GM12878 (cell line): ENCODE results near the gene CA11. TPM values are rescaled to one million over a fixed set of nuclear protein-coding genes. Genes with fewer than 3 reads are reported as not detected.

Source experiments
- ASH2L ChIP-seq: fragments of 300-600, 200-600 bp; sonication (generic); IDR thresholded peaks from 2 replicates; pipeline ENCODE4 v1.6.1; 2017; ENCODE audit warnings: low read depth, mild to moderate bottlenecking, borderline replicate concordance
- ESRRA ChIP-seq: IDR thresholded peaks from 2 replicates; pipeline ENCODE4 v1.6.1; 2012; ENCODE audit warnings: mild to moderate bottlenecking, low read length, improper control_type of control experiment
- ETV6 ChIP-seq, 2 experiments: fragments of 450-650 bp in 1 of 2; IDR thresholded peaks in 1 of 2; conservative IDR thresholded peaks in 1 of 2; 2 replicates each; pipeline ENCODE4 v1.6.1; 2014; ENCODE audit warnings: antibody characterized with exemption in 1 of 2, borderline replicate concordance in 1 of 2, low read depth in 1 of 2, mild to moderate bottlenecking in 1 of 2, moderate library complexity in 1 of 2
- EZH2 ChIP-seq: IDR thresholded peaks from 2 replicates; pipeline ENCODE4 v1.6.1; 2012; ENCODE audit warnings: low read depth, mild to moderate bottlenecking, control low read depth, inconsistent platforms, low read length, borderline replicate concordance; ENCODE audit not compliant: control insufficient read depth
- FOS ChIP-seq: IDR thresholded peaks from 3 replicates; pipeline ENCODE4 v1.6.1; 2011; ENCODE audit warnings: borderline replicate concordance; ENCODE audit not compliant: insufficient read length; ENCODE audit errors: extremely low read depth
- FOXK2 ChIP-seq: fragments of 450-650 bp; IDR thresholded peaks from 2 replicates; pipeline ENCODE4 v1.6.1; 2017; ENCODE audit warnings: mild to moderate bottlenecking, moderate library complexity
- IRF4 ChIP-seq: IDR thresholded peaks from 2 replicates; pipeline ENCODE4 v1.6.1; 2011; ENCODE audit warnings: low read depth, low read length
- MYB ChIP-seq: fragments of 150-350 bp; IDR thresholded peaks from 2 replicates; pipeline ENCODE4 v1.6.1; 2014; ENCODE audit warnings: mild to moderate bottlenecking, low read depth, low read length, borderline replicate concordance
- NFYB ChIP-seq: IDR thresholded peaks from 2 replicates; pipeline ENCODE4 v1.6.1; 2011; ENCODE audit warnings: low read depth, mild to moderate bottlenecking, low read length, improper control_type of control experiment, moderate library complexity; ENCODE audit not compliant: insufficient read depth
- PML ChIP-seq: IDR thresholded peaks from 2 replicates; pipeline ENCODE4 v1.6.1; 2012; ENCODE audit warnings: low read length, inconsistent platforms
- REST ChIP-seq: IDR thresholded peaks from 2 replicates; pipeline ENCODE4 v1.6.1; 2012; ENCODE audit warnings: mild to moderate bottlenecking, low read depth, low read length
- SMC3 ChIP-seq: IDR thresholded peaks from 2 replicates; pipeline ENCODE4 v1.6.1; 2011; ENCODE audit warnings: low read length, improper control_type of control experiment, borderline replicate concordance
- SP1 ChIP-seq: IDR thresholded peaks from one replicate; pipeline ENCODE4 v1.6.1; 2011; ENCODE audit warnings: low read depth, low read length
- SUPT20H ChIP-seq: IDR thresholded peaks from 2 replicates; pipeline ENCODE4 v1.6.1; 2011; ENCODE audit warnings: low read depth, mild to moderate bottlenecking, low read length, moderate library complexity, borderline replicate concordance; ENCODE audit not compliant: control insufficient read depth
- SUZ12 ChIP-seq: fragments of 200-600 bp; sonication (generic); IDR thresholded peaks from one replicate; pipeline ENCODE4 v1.6.1; 2018; ENCODE audit warnings: antibody characterized with exemption, mild to moderate bottlenecking; ENCODE audit not compliant: unreplicated experiment
- TARDBP ChIP-seq: IDR thresholded peaks from 2 replicates; pipeline ENCODE4 v1.6.1; 2016; ENCODE audit warnings: borderline replicate concordance
- TBL1XR1 ChIP-seq: IDR thresholded peaks from 2 replicates; pipeline ENCODE4 v1.6.1; 2012; ENCODE audit warnings: low read depth, low read length, improper control_type of control experiment
- WRNIP1 ChIP-seq: IDR thresholded peaks from 2 replicates; pipeline ENCODE4 v1.6.1; 2011; ENCODE audit warnings: low read depth, low read length, improper control_type of control experiment, borderline replicate concordance
- YBX1 ChIP-seq: fragments of 450-650 bp; IDR thresholded peaks from 2 replicates; pipeline ENCODE4 v1.6.1; 2016; ENCODE audit warnings: antibody characterized with exemption
- ZBED1 ChIP-seq: IDR thresholded peaks from 2 replicates; pipeline ENCODE4 v1.6.1; 2016; ENCODE audit warnings: borderline replicate concordance
- ZNF217 ChIP-seq: fragments of 450-650 bp; IDR thresholded peaks from 2 replicates; pipeline ENCODE4 v1.6.1; 2017; ENCODE audit warnings: antibody characterized with exemption, mild to moderate bottlenecking
- ZNF24 ChIP-seq: fragments of 450-650 bp; IDR thresholded peaks from 2 replicates; pipeline ENCODE4 v1.6.1; 2017; ENCODE audit warnings: antibody characterized with exemption, mild to moderate bottlenecking
- ZNF274 ChIP-seq: IDR thresholded peaks from one replicate; pipeline ENCODE4 v1.8.0; 2011; ENCODE audit not compliant: insufficient read length, insufficient read depth
- polyA plus RNA-seq, 11 experiments: library from polyadenylated mRNA; depleted of rRNA in 4 of 11; unstranded in 6 of 11; stranded (reverse) in 5 of 11; fragments of >200 nt; fragmentation: Nextera tagmentation in 4 of 11; fragmentation: Illumina TruSeq in 1 of 11; extraction: Ambion mirVana in 4 of 11; extraction: Trizol in 1 of 11; gene quantifications; 1 replicate in 1 of 11; 2 replicates in 10 of 11; pipeline versions ENCODE4 v1.2.1 to v1.2.3, GENCODE V29; 2011 to 2016; ENCODE audit warnings: inconsistent platforms in 2 of 11, missing spikeins in 2 of 11, low read depth in 1 of 11
- total RNA-seq, 4 experiments: library from RNA; depleted of rRNA in 3 of 4; stranded (reverse); fragments of >200 nt in 3 of 4; fragmentation: Illumina TruSeq in 1 of 4; extraction: Trizol in 1 of 4; gene quantifications; 2 replicates each; pipeline versions ENCODE4 v1.2.1 to v1.2.3, GENCODE V29; 2013 to 2021
- TF ChIP-seq, protein P1 (sequence below): fragments of 150-350 bp; IDR thresholded peaks from 2 replicates; pipeline ENCODE4 v1.6.1; 2014; ENCODE audit warnings: mild to moderate bottlenecking, low read depth, low read length
- TF ChIP-seq, protein P2 (sequence below): IDR thresholded peaks from 2 replicates; pipeline ENCODE4 v1.6.1; 2011; ENCODE audit warnings: low read depth, mild to moderate bottlenecking, low read length, moderate library complexity, borderline replicate concordance; ENCODE audit errors: extremely low read depth
- TF ChIP-seq, protein P3 (sequence below): IDR thresholded peaks from 2 replicates; pipeline ENCODE4 v1.6.1; 2011; ENCODE audit warnings: borderline replicate concordance, low read depth, mild to moderate bottlenecking, moderate library complexity, low read length; ENCODE audit not compliant: insufficient read depth, poor library complexity, severe bottlenecking

CA11 gene
- total and polyA plus RNA-seq, 10 of the 15 experiments (the other 5 are each of a cell fraction or from before 2014, with no cell fraction given): 1.7 to 7.5 (median 2.4) TPM

DNA sequence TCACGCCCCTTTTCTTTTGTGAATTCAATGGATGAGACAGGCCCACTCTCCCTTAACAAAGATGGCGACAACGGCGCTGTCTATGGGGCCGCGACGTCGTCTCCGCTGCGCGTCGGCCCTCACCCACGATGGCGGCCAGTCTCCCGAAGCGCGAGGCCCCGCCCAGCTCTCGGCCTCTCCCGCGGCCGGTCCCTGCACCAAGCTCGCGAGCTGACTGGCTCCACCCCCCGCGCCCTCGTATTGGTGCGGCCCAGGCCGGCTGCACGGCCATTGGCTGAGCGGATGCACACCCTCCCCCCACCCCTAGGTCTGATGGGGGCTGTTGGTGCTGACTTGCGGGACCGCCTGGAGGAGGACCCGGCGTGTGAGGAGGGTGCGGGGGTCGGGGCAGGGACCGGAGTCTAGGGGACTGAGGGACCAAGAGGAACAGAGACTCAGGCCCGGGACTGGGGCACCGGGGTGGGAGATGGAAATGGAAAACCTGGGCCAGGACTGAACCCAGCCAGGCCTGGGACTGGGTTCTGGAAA, 21.9 kb downstream of the CA11 start (continued):
- TF ChIP-seq SUPT20H (no peak), ZNF217 (no peak), SUZ12 (no peak), ETV6 (conservative IDR thresholded peaks at IDR 0.05 in 1 of 2, IDR thresholded peaks at IDR 0.05 in 1 of 2; ENCODE audit: borderline replicate concordance in 1 of 2, low read depth in 1 of 2) (no peak), REST (no peak), WRNIP1 (no peak), FOXK2 (no peak), NFYB (peak; percentile 85), TARDBP (no peak), SP1 (peak; percentile 87), FOS (peak; percentile 21), ZNF24 (no peak), ZNF274 (no peak), MYB (no peak), TBL1XR1 (no peak; the same call in 1 of the 2 replicates), ESRRA (no peak), ASH2L (no peak), PML (no peak), IRF4 (no peak), YBX1 (no peak), EZH2 (no peak), SMC3 (no peak), ZBED1 (no peak)
- TF ChIP-seq, protein P1, sequence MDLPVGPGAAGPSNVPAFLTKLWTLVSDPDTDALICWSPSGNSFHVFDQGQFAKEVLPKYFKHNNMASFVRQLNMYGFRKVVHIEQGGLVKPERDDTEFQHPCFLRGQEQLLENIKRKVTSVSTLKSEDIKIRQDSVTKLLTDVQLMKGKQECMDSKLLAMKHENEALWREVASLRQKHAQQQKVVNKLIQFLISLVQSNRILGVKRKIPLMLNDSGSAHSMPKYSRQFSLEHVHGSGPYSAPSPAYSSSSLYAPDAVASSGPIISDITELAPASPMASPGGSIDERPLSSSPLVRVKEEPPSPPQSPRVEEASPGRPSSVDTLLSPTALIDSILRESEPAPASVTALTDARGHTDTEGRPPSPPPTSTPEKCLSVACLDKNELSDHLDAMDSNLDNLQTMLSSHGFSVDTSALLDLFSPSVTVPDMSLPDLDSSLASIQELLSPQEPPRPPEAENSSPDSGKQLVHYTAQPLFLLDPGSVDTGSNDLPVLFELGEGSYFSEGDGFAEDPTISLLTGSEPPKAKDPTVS: no peak
- TF ChIP-seq, protein P2, sequence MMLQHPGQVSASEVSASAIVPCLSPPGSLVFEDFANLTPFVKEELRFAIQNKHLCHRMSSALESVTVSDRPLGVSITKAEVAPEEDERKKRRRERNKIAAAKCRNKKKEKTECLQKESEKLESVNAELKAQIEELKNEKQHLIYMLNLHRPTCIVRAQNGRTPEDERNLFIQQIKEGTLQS: no peak
- TF ChIP-seq, protein P3, sequence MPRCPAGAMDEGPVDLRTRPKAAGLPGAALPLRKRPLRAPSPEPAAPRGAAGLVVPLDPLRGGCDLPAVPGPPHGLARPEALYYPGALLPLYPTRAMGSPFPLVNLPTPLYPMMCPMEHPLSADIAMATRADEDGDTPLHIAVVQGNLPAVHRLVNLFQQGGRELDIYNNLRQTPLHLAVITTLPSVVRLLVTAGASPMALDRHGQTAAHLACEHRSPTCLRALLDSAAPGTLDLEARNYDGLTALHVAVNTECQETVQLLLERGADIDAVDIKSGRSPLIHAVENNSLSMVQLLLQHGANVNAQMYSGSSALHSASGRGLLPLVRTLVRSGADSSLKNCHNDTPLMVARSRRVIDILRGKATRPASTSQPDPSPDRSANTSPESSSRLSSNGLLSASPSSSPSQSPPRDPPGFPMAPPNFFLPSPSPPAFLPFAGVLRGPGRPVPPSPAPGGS: no peak
